ENCODE data around the gene SELL. TPM values are rescaled to one million over a fixed set of nuclear protein-coding genes. Genes with fewer than 3 reads are reported as not detected.

The SELL gene
- total RNA-seq, 1 donor = not detected

GRCh38 chr1:169741666-169742394, 30.4 kb upstream of the SELL start:
- TF ChIP-seq CTCF (IDR thresholded peaks at IDR 0.05; ENCODE audit: insufficient read depth, low read depth, low read length) = no peak
- peak; percentile 11 for DNase-seq (ENCODE audit: low read depth)
- H3K4me3 ChIP-seq (ENCODE audit: low read depth, low read length) = no peak overlapping the region

- DNase-seq (ENCODE audit: low read depth) = no peak
- H3K4me3 ChIP-seq (ENCODE audit: low read depth, low read length) = no peak overlapping the region
- no peak for TF ChIP-seq CTCF (IDR thresholded peaks at IDR 0.05; ENCODE audit: insufficient read depth, low read depth, low read length)
Observed at GRCh38 chr1:169739980-169740379, 28.6 kb upstream of the SELL start.

- no peak within 1 kb of the TSS for H3K4me3 ChIP-seq (ENCODE audit: low read depth, low read length)
- TF ChIP-seq CTCF (IDR thresholded peaks at IDR 0.05; ENCODE audit: insufficient read depth, low read depth, low read length) = no peak
- no peak for DNase-seq (ENCODE audit: low read depth)
Observed at GRCh38 chr1:169733924-169734323, 22.5 kb upstream of the SELL start, which contains the start of gene SELE. SELE (minus strand) TSS chr1:169734079; CDS start chr1:169733612, 467 bp downstream.

GRCh38 chr1:169731446-169731845, 20.0 kb upstream of the SELL start:
- no peak for DNase-seq (ENCODE audit: low read depth)
- no peak for TF ChIP-seq CTCF (IDR thresholded peaks at IDR 0.05; ENCODE audit: insufficient read depth, low read depth, low read length)
- no peak overlapping the region for H3K4me3 ChIP-seq (ENCODE audit: low read depth, low read length)

GRCh38 chr1:169729991-169730390, 18.6 kb upstream of the SELL start:
- no peak for TF ChIP-seq CTCF (IDR thresholded peaks at IDR 0.05; ENCODE audit: insufficient read depth, low read depth, low read length)
- H3K4me3 ChIP-seq (ENCODE audit: low read depth, low read length) = no peak overlapping the region
- no peak for DNase-seq (ENCODE audit: low read depth)

- no peak overlapping the region for H3K4me3 ChIP-seq (ENCODE audit: low read depth, low read length)
- no peak for DNase-seq (ENCODE audit: low read depth)
- TF ChIP-seq CTCF (IDR thresholded peaks at IDR 0.05; ENCODE audit: insufficient read depth, low read depth, low read length) = no peak
Observed at GRCh38 chr1:169727307-169727706, 15.9 kb upstream of the SELL start.

GRCh38 chr1:169726851-169727250, 15.4 kb upstream of the SELL start:
- DNase-seq (ENCODE audit: low read depth) = no peak
- no peak for TF ChIP-seq CTCF (IDR thresholded peaks at IDR 0.05; ENCODE audit: insufficient read depth, low read depth, low read length)

More at GRCh38 chr1:169726851-169727250, 15.4 kb upstream of the SELL start:
- no peak overlapping the region for H3K4me3 ChIP-seq (ENCODE audit: low read depth, low read length)

Measured in fibroblast of villous mesenchyme (primary cell).